DOHH2 (cell line): ENCODE data around the gene SLC22A4.

Experiments used
- H3F3A ChIP-seq: fragments of 200-600 bp; sonication (generic), shearing (Covaris generic); 2 replicates; pipeline ENCODE4 v1.6.0; 2016; ENCODE audit warnings: antibody characterized with exemption, mild to moderate bottlenecking; ENCODE audit not compliant: control insufficient read depth, insufficient read depth
- H3K27ac ChIP-seq: fragments of 200-600 bp; sonication (generic); 2 replicates; pipeline ENCODE4 v1.5.1; 2014; ENCODE audit warnings: low read depth, mild to moderate bottlenecking, low read length, moderate library complexity
- H3K27me3 ChIP-seq: fragments of 200-600 bp; sonication (generic); 2 replicates; pipeline ENCODE4 v1.6.1; 2014; ENCODE audit warnings: mild to moderate bottlenecking, low read length, mixed read lengths; ENCODE audit not compliant: control insufficient read depth
- H3K36me3 ChIP-seq: fragments of 200-600 bp; sonication (generic); 2 replicates; pipeline ENCODE4 v1.6.1; 2014; ENCODE audit warnings: mild to moderate bottlenecking, low read length, moderate library complexity, mixed read lengths; ENCODE audit not compliant: control insufficient read depth
- H3K4me1 ChIP-seq: fragments of 200-600 bp; sonication (generic); 2 replicates; pipeline ENCODE4 v1.6.1; 2014; ENCODE audit warnings: mild to moderate bottlenecking, low read length, mixed read lengths; ENCODE audit not compliant: control insufficient read depth
- H3K4me2 ChIP-seq: fragments of 200-600 bp; sonication (generic); 2 replicates; pipeline ENCODE4 v1.6.0; 2014; ENCODE audit warnings: mild to moderate bottlenecking, low read length, moderate library complexity
- H3K4me3 ChIP-seq: fragments of 200-600 bp; sonication (generic); 2 replicates; pipeline ENCODE4 v1.5.1; 2014; ENCODE audit warnings: mild to moderate bottlenecking, low read length, mixed read lengths
- H3K79me2 ChIP-seq: fragments of 200-600 bp; sonication (generic); 2 replicates; pipeline ENCODE4 v1.6.1; 2014; ENCODE audit warnings: mild to moderate bottlenecking, low read length, mixed read lengths; ENCODE audit not compliant: control insufficient read depth
- H3K9me2 ChIP-seq: fragments of 200-600 bp; sonication (generic); replicated peaks from 2 replicates; pipeline ENCODE4 v1.6.1; 2014; ENCODE audit warnings: mild to moderate bottlenecking, low read length, mixed read lengths; ENCODE audit not compliant: control insufficient read depth
- H3K9me3 ChIP-seq: fragments of 200-600 bp; sonication (generic); 2 replicates; pipeline ENCODE4 v1.6.1; 2014; ENCODE audit warnings: antibody characterized with exemption, low read length, mixed read lengths; ENCODE audit not compliant: control insufficient read depth, insufficient read depth
- H4K20me1 ChIP-seq: fragments of 200-600 bp; sonication (generic); 2 replicates; pipeline ENCODE4 v1.6.0; 2014; ENCODE audit warnings: low read depth, mild to moderate bottlenecking, antibody characterized with exemption, low read length, moderate library complexity; ENCODE audit not compliant: control insufficient read depth, insufficient read depth
- CTCF ChIP-seq: fragments of 200-600 bp; sonication (generic); IDR thresholded peaks from one replicate; pipeline ENCODE4 v1.5.1; 2014; ENCODE audit warnings: antibody characterized with exemption, mild to moderate bottlenecking, low read depth, low read length; ENCODE audit not compliant: poor library complexity, severe bottlenecking
- EZH2phosphoT487 ChIP-seq: fragments of 200-600 bp; sonication (generic); IDR thresholded peaks from 2 replicates; pipeline ENCODE4 v1.6.1; 2017; ENCODE audit warnings: borderline replicate concordance, mild to moderate bottlenecking, antibody characterized with exemption, low read length, moderate library complexity, mixed read lengths

Gene SLC22A4

GRCh38 chr5:132305420-132305819, 11.2 kb downstream of the SLC22A4 start:
- H3K4me1 ChIP-seq: no peaks in the 10 kb centered on the region

GRCh38 chr5:132308701-132309100, 14.5 kb downstream of the SLC22A4 start:
- Histone ChIP-seq H3K79me2 (no peaks in the 10 kb centered on the region), H3K36me3 (no peaks in the 10 kb centered on the region), H3K4me1 (no peaks in the 10 kb centered on the region), H4K20me1 (no peaks in the 10 kb centered on the region), H3K4me3 (no peak overlapping the region), H3K9me3 (no peaks in the 10 kb centered on the region), H3K9me2 (no peaks in the 10 kb centered on the region), H3K27ac (no peak overlapping the region), H3K27me3 (0 out of 2 replicates have a peak, but pooled peaks cover 3% of the 10 kb centered on the region), H3F3A (no peaks in the 10 kb centered on the region), H3K4me2 (no peak overlapping the region)
- TF ChIP-seq CTCF: no peak
- TF ChIP-seq EZH2phosphoT487: no peak

More at GRCh38 chr5:132305420-132305819, 11.2 kb downstream of the SLC22A4 start:
- H3K79me2 ChIP-seq: no peaks in the 10 kb centered on the region
- no peaks in the 10 kb centered on the region for H4K20me1 ChIP-seq
- H3K9me3 ChIP-seq: no peaks in the 10 kb centered on the region
- no peak overlapping the region for H3K27ac ChIP-seq
- no peak overlapping the region for H3K4me2 ChIP-seq
- no peaks in the 10 kb centered on the region for H3K36me3 ChIP-seq
- H3K9me2 ChIP-seq: no peaks in the 10 kb centered on the region
- H3F3A ChIP-seq: no peaks in the 10 kb centered on the region
- H3K4me3 ChIP-seq: no peak overlapping the region
- TF ChIP-seq EZH2phosphoT487: no peak
- peaks cover 7% of the 10 kb centered on the region; the same call in 1 of the 2 replicates for H3K27me3 ChIP-seq

GRCh38 chr5:132309679-132310078, 15.5 kb downstream of the SLC22A4 start:
- Histone ChIP-seq H3F3A (no peaks in the 10 kb centered on the region), H3K36me3 (no peaks in the 10 kb centered on the region), H3K79me2 (no peaks in the 10 kb centered on the region), H3K4me1 (no peaks in the 10 kb centered on the region), H3K9me3 (no peaks in the 10 kb centered on the region), H4K20me1 (no peaks in the 10 kb centered on the region), H3K27me3 (0 out of 2 replicates have a peak, but pooled peaks cover 3% of the 10 kb centered on the region), H3K4me2 (no peak overlapping the region), H3K9me2 (no peaks in the 10 kb centered on the region), H3K4me3 (no peak overlapping the region), H3K27ac (no peak overlapping the region)
- TF ChIP-seq CTCF (no peak), EZH2phosphoT487 (no peak)

GRCh38 chr5:132310141-132310834, 16.1 kb downstream of the SLC22A4 start:
- Histone ChIP-seq H3K4me2 (no peak overlapping the region), H3K27me3 (0 out of 2 replicates have a peak, but pooled peaks cover under 1% of the 10 kb centered on the region), H3F3A (no peaks in the 10 kb centered on the region), H3K4me3 (no peak overlapping the region), H3K36me3 (no peaks in the 10 kb centered on the region), H3K79me2 (no peaks in the 10 kb centered on the region), H4K20me1 (no peaks in the 10 kb centered on the region), H3K27ac (no peak overlapping the region), H3K4me1 (no peaks in the 10 kb centered on the region), H3K9me2 (no peaks in the 10 kb centered on the region), H3K9me3 (no peaks in the 10 kb centered on the region)
- TF ChIP-seq EZH2phosphoT487 (no peak), CTCF (no peak)
